Measurements from ENCODE around the gene GNB2.
"Not testable (repeated sequence)": the region's sequence is repeated elsewhere in the genome, so short reads cannot be mapped to it uniquely, and the experiment has no call there.

The GNB2 gene

GRCh38 chr7:100667331-100668068 lies 6.0 kb upstream of the GNB2 start:
- H3F3A ChIP-seq (ENCODE audit: low read depth) = no peaks in the 10 kb centered on the region
- H3K36me3 ChIP-seq (ENCODE audit: insufficient read depth, low read length) = no peaks in the 10 kb centered on the region
- H3K9me2 ChIP-seq (replicated peaks; ENCODE audit: low read depth, low read length) = no peaks in the 10 kb centered on the region
- no peak overlapping the region for H3K4me3 ChIP-seq (ENCODE audit: low read length, poor library complexity, severe bottlenecking)
- H3K79me2 ChIP-seq (ENCODE audit: insufficient read depth, low read length) = no peaks in the 10 kb centered on the region
- H3K9ac ChIP-seq (ENCODE audit: low read depth, low read length, poor library complexity, severe bottlenecking) = no peak overlapping the region
- no peak overlapping the region for H3K4me2 ChIP-seq (ENCODE audit: low read depth, low read length, poor library complexity, severe bottlenecking)
- no peaks in the 10 kb centered on the region for H3K9me3 ChIP-seq (ENCODE audit: insufficient read depth, low read depth, low read length)
- H3K4me1 ChIP-seq (ENCODE audit: insufficient read depth, low read length, poor library complexity, severe bottlenecking) = no peaks in the 10 kb centered on the region
- no peaks in the 10 kb centered on the region for H4K20me1 ChIP-seq (ENCODE audit: insufficient read depth, low read length, poor library complexity, severe bottlenecking)
- H3K27me3 ChIP-seq (ENCODE audit: insufficient read depth, low read length, poor library complexity, severe bottlenecking) = no peaks in the 10 kb centered on the region
- no peak overlapping the region for H2AFZ ChIP-seq (ENCODE audit: low read length)
- TF ChIP-seq CTCF (conservative IDR thresholded peaks at IDR 0.05; ENCODE audit: low read length) (no peak), EZH2phosphoT487 (IDR thresholded peaks at IDR 0.05; ENCODE audit: borderline replicate concordance) (no peak)

- Histone ChIP-seq H3F3A (ENCODE audit: low read depth) (no peaks in the 10 kb centered on the region), H3K9ac (ENCODE audit: low read depth, low read length, poor library complexity, severe bottlenecking) (no peak overlapping the region), H3K4me3 (ENCODE audit: low read length, poor library complexity, severe bottlenecking) (no peak overlapping the region), H3K9me2 (replicated peaks; ENCODE audit: low read depth, low read length) (no peaks in the 10 kb centered on the region), H3K4me2 (ENCODE audit: low read depth, low read length, poor library complexity, severe bottlenecking) (no peak overlapping the region), H3K4me1 (ENCODE audit: insufficient read depth, low read length, poor library complexity, severe bottlenecking) (no peaks in the 10 kb centered on the region), H2AFZ (ENCODE audit: low read length) (no peak overlapping the region), H4K20me1 (ENCODE audit: insufficient read depth, low read length, poor library complexity, severe bottlenecking) (no peaks in the 10 kb centered on the region), H3K9me3 (ENCODE audit: insufficient read depth, low read depth, low read length) (no peaks in the 10 kb centered on the region), H3K36me3 (ENCODE audit: insufficient read depth, low read length) (no peaks in the 10 kb centered on the region), H3K27me3 (ENCODE audit: insufficient read depth, low read length, poor library complexity, severe bottlenecking) (no peaks in the 10 kb centered on the region), H3K79me2 (ENCODE audit: insufficient read depth, low read length) (no peaks in the 10 kb centered on the region)
- TF ChIP-seq EZH2phosphoT487 (IDR thresholded peaks at IDR 0.05; ENCODE audit: borderline replicate concordance) (no peak), CTCF (conservative IDR thresholded peaks at IDR 0.05; ENCODE audit: low read length) (no peak)
These were observed 5.5 kb upstream of the GNB2 start for GRCh38 chr7:100668069-100668449.

GRCh38 chr7:100669106-100669505 lies 4.4 kb upstream of the GNB2 start:
- H3K9ac ChIP-seq (ENCODE audit: low read depth, low read length, poor library complexity, severe bottlenecking); H3K27me3 ChIP-seq (ENCODE audit: insufficient read depth, low read length, poor library complexity, severe bottlenecking); H4K20me1 ChIP-seq (ENCODE audit: insufficient read depth, low read length, poor library complexity, severe bottlenecking); H3K36me3 ChIP-seq (ENCODE audit: insufficient read depth, low read length); H3F3A ChIP-seq (ENCODE audit: low read depth); H3K4me1 ChIP-seq (ENCODE audit: insufficient read depth, low read length, poor library complexity, severe bottlenecking); H2AFZ ChIP-seq (ENCODE audit: low read length); H3K4me2 ChIP-seq (ENCODE audit: low read depth, low read length, poor library complexity, severe bottlenecking); H3K9me2 ChIP-seq (replicated peaks; ENCODE audit: low read depth, low read length); H3K9me3 ChIP-seq (ENCODE audit: insufficient read depth, low read depth, low read length); H3K4me3 ChIP-seq (ENCODE audit: low read length, poor library complexity, severe bottlenecking); H3K79me2 ChIP-seq (ENCODE audit: insufficient read depth, low read length): not testable (repeated sequence)

GRCh38 chr7:100670074-100670473 lies 3.5 kb upstream of the GNB2 start:
- Histone ChIP-seq H3K9me2 (replicated peaks; ENCODE audit: low read depth, low read length) (no peaks in the 10 kb centered on the region), H2AFZ (ENCODE audit: low read length) (no peak overlapping the region), H3F3A (ENCODE audit: low read depth) (no peaks in the 10 kb centered on the region), H3K4me1 (ENCODE audit: insufficient read depth, low read length, poor library complexity, severe bottlenecking) (no peaks in the 10 kb centered on the region), H3K36me3 (ENCODE audit: insufficient read depth, low read length) (no peaks in the 10 kb centered on the region), H3K4me3 (ENCODE audit: low read length, poor library complexity, severe bottlenecking) (no peak overlapping the region), H3K9ac (ENCODE audit: low read depth, low read length, poor library complexity, severe bottlenecking) (no peak overlapping the region), H3K9me3 (ENCODE audit: insufficient read depth, low read depth, low read length) (no peaks in the 10 kb centered on the region), H3K27me3 (ENCODE audit: insufficient read depth, low read length, poor library complexity, severe bottlenecking) (no peaks in the 10 kb centered on the region), H4K20me1 (ENCODE audit: insufficient read depth, low read length, poor library complexity, severe bottlenecking) (peaks cover 8% of the 10 kb centered on the region), H3K79me2 (ENCODE audit: insufficient read depth, low read length) (peaks cover 14% of the 10 kb centered on the region), H3K4me2 (ENCODE audit: low read depth, low read length, poor library complexity, severe bottlenecking) (no peak overlapping the region)
- TF ChIP-seq CTCF (conservative IDR thresholded peaks at IDR 0.05; ENCODE audit: low read length) (no peak), EZH2phosphoT487 (IDR thresholded peaks at IDR 0.05; ENCODE audit: borderline replicate concordance) (no peak)

All from Loucy (cell line).